Pancreas (tissue), 10 donors: ENCODE measurements around the gene ZNF770. TPM values are rescaled to one million over a fixed set of nuclear protein-coding genes. Genes with fewer than 3 reads are reported as not detected.
A peak's percentile ranks its signal among the peaks of the same experiment; 100 is the strongest.
"Not testable (repeated sequence)": the region's sequence is repeated elsewhere in the genome, so short reads cannot be mapped to it uniquely, and the experiment has no call there.

ENCODE experiments used
- ATAC-seq, 4 donors: fragments of 200-7000 bp; cut with Tn5 transposase; one replicate each; pipeline versions ENCODE4 v1.8.0 to v1.9.1; 2020; ENCODE audit warnings: mild to moderate bottlenecking in 4 of 4, moderate library complexity in 4 of 4
- DNase-seq, 6 donors: peaks; one replicate each; pipeline ENCODE4 v3.0.0-alpha.2; 2020
- FAIRE-seq: peaks from 2 replicates; lab custom pipeline; 2012; peaks lifted over from hg19 to GRCh38; lab: Jason Lieb, UNC
- H3K27ac ChIP-seq, 4 donors: fragments of 200-600 bp; sonication (generic); 1 replicate in 3 of 4; 2 replicates in 1 of 4; pipeline versions ENCODE4 v1.5.0 to v1.8.0; 2020
- H3K27me3 ChIP-seq, 4 donors: fragments of 200-600 bp; one replicate each; pipeline ENCODE4 v1.8.0; 2021
- H3K36me3 ChIP-seq, 3 donors: fragments of 200-600 bp; sonication (generic) in 1 of 3; one replicate each; pipeline versions ENCODE4 v1.5.0 to v1.8.0; 2020 to 2021
- H3K4me1 ChIP-seq, 3 donors: fragments of 200-600 bp; one replicate each; pipeline ENCODE4 v1.8.0; 2021
- H3K4me3 ChIP-seq, 4 donors: fragments of 200-600 bp; sonication (generic) in 2 of 4; one replicate each; pipeline versions ENCODE4 v1.5.0 to v1.8.0; 2020 to 2021
- H3K9me3 ChIP-seq, 4 donors: fragments of 200-600 bp; one replicate each; pipeline ENCODE4 v1.8.0; 2021
- WGBS, 2 donors: extraction: QIAGEN DNeasy Blood & Tissue Kit; methylation state at CpG; one replicate each; pipeline ENCODE4 v1.1.7; 2013; 5-methylcytosine and 5-hydroxymethylcytosine counted together
- intact Hi-C, 3 donors: fragments of 100-400 bp; cut with DNase I; formaldehyde crosslinking; loops; one replicate each; pipeline versions ENCODE4 v1.11.1 to v1.14.2; 2022
- polyA plus RNA-seq, 2 donors: library from polyadenylated mRNA; stranded (reverse); fragments of 200-250 nt; gene quantifications; one replicate each; pipeline ENCODE4 v1.2.3, GENCODE V29; 2013
- total RNA-seq, 6 donors: library from RNA; stranded (reverse); fragmentation: NEBNext Ultra II Directional in 4 of 6; extraction: Animal tissue kit (Norgen Biotek cat#: 25700) in 4 of 6; gene quantifications; one replicate each; pipeline versions ENCODE4 v1.2.1 to v1.2.4, GENCODE V29; 2021 to 2023
- TF ChIP-seq, protein P1 (sequence below), 4 donors: fragments of 200-600 bp; sonication (generic) in 3 of 4; IDR thresholded peaks; one replicate each; pipeline versions ENCODE4 v1.5.0 to v1.8.0; 2021; ENCODE audit warnings: antibody characterized with exemption in 4 of 4
- donor health status: healthy with polysubstance abuse.
- donor health status: DM: no; HTN: no; CAD: no; lungs with moderate emphysema.
- donor health status: DM: no; HTN: no; CAD: no.
- donor health status: control.
- donor health status: control.
- donor health status: Bipolar disorder and iron deficiency.
- donor health status: DM: yes; HTN: yes; CAD: no.
- donor health status: DM: no; HTN: no; CAD: no.
- donor health status: DM: no; HTN: no; CAD: no.
- donor health status: DM: yes; HTN: yes; CAD: no.

ZNF770 gene
- total and polyA plus RNA-seq, 8 donors: 4.8 to 22.6 (median 14.2) TPM

DNA sequence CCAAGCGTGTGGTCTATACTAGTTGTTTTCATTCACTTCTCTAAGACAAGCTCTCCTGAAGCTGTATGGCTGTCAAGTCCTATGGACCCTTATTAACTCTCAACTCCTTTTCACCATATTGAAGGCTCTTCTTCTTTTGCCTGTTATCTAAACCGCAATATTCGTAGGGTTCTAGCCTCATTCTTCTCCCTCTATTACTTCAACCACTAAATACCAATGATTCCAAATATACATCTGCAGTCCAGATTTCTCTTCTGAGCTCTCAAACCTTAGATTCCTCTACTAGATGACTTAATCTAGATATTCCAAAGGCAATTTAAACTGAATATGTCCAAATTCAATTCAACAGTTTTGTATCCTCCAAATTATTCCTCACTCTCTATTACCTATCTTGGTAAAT lies 43.2 kb downstream of the ZNF770 start:
- no peak for FAIRE-seq
- no peak for ATAC-seq
- H3K27ac ChIP-seq: no peak overlapping the region
- DNase-seq: no peak
- H3K36me3 ChIP-seq: peaks cover 0 to 15% (median 4%) of the 10 kb centered on the region in 3 donors
- no peak overlapping the region for H3K4me3 ChIP-seq
- H3K4me1 ChIP-seq: no peaks in the 10 kb centered on the region
- intact Hi-C loops: no loop called here
- no peaks in the 10 kb centered on the region for H3K9me3 ChIP-seq
- H3K27me3 ChIP-seq: no peaks in the 10 kb centered on the region
- 92 to 93% methylated on average over 3 of the region's 3 CpGs for WGBS, 2 donors
- TF ChIP-seq, protein P1, sequence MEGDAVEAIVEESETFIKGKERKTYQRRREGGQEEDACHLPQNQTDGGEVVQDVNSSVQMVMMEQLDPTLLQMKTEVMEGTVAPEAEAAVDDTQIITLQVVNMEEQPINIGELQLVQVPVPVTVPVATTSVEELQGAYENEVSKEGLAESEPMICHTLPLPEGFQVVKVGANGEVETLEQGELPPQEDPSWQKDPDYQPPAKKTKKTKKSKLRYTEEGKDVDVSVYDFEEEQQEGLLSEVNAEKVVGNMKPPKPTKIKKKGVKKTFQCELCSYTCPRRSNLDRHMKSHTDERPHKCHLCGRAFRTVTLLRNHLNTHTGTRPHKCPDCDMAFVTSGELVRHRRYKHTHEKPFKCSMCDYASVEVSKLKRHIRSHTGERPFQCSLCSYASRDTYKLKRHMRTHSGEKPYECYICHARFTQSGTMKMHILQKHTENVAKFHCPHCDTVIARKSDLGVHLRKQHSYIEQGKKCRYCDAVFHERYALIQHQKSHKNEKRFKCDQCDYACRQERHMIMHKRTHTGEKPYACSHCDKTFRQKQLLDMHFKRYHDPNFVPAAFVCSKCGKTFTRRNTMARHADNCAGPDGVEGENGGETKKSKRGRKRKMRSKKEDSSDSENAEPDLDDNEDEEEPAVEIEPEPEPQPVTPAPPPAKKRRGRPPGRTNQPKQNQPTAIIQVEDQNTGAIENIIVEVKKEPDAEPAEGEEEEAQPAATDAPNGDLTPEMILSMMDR (IDR thresholded peaks at IDR 0.05): no peak

- no peaks in the 10 kb centered on the region for H3K27me3 ChIP-seq
- DNase-seq: no peak
- no peak for FAIRE-seq
- H3K27ac ChIP-seq: no peak overlapping the region
- no peaks in the 10 kb centered on the region for H3K9me3 ChIP-seq
- H3K36me3 ChIP-seq: peaks cover 0 to 20% (median 4%) of the 10 kb centered on the region in 3 donors
- TF ChIP-seq, protein P1 (IDR thresholded peaks at IDR 0.05): no peak
- no peaks in the 10 kb centered on the region for H3K4me1 ChIP-seq
- H3K4me3 ChIP-seq: no peak overlapping the region
- no peak for ATAC-seq
- intact Hi-C loops: no loop called here
These were observed 44.4 kb downstream of the ZNF770 start for GRCh38 chr15:34943711-34944110.

- ATAC-seq, intact Hi-C loops, DNase-seq, H3K27ac ChIP-seq, FAIRE-seq, H3K27me3 ChIP-seq, H3K4me3 ChIP-seq, H3K9me3 ChIP-seq, H3K4me1 ChIP-seq: not testable (repeated sequence)
- H3K36me3 ChIP-seq: peaks cover 0 to 20% (median 3%) of the 10 kb centered on the region in 3 donors
These were observed 44.8 kb downstream of the ZNF770 start for GRCh38 chr15:34943264-34943663.

- TF ChIP-seq, protein P1 (IDR thresholded peaks at IDR 0.05): no peak
- WGBS, 2 donors: 31 to 33% methylated on average over 6 of the region's 6 CpGs
- no peak overlapping the region for H3K27ac ChIP-seq
- FAIRE-seq (no peak), ATAC-seq (peak in 3 of 4 donors; percentile 27 to 59 (median 41)), DNase-seq (no peak)
- no peaks in the 10 kb centered on the region for H3K9me3 ChIP-seq
- H3K4me1 ChIP-seq: no peaks in the 10 kb centered on the region
- peaks cover 0 to 20% (median 2%) of the 10 kb centered on the region in 3 donors for H3K36me3 ChIP-seq
- intact Hi-C loops: no loop called here
- no peak overlapping the region for H3K4me3 ChIP-seq
- no peaks in the 10 kb centered on the region for H3K27me3 ChIP-seq
These were observed 45.7 kb downstream of the ZNF770 start for GRCh38 chr15:34942363-34942762.

GRCh38 chr15:34941831-34942230 lies 46.3 kb downstream of the ZNF770 start:
- 77 to 79% methylated on average over 3 of the region's 3 CpGs for WGBS, 2 donors
- Histone ChIP-seq H3K4me3 (no peak overlapping the region), H3K9me3 (no peaks in the 10 kb centered on the region), H3K36me3 (peaks cover 0 to 20% (median 6%) of the 10 kb centered on the region in 3 donors), H3K27me3 (no peaks in the 10 kb centered on the region), H3K27ac (no peak overlapping the region), H3K4me1 (no peaks in the 10 kb centered on the region)
- TF ChIP-seq, protein P1 (IDR thresholded peaks at IDR 0.05): no peak
- FAIRE-seq: no peak
- no peak for ATAC-seq
- intact Hi-C loops: no loop called here
- no peak for DNase-seq
